Endothelial cell of umbilical vein (primary cell): ENCODE measurements around the gene TRAF7. TPM values are rescaled to one million over a fixed set of nuclear protein-coding genes. Genes with fewer than 3 reads are reported as not detected.

Experiments
- BruUV-seq: library from RNA; stranded (reverse); fragments of 400-500 nt; replicated peaks from 2 replicates; lab custom pipeline; 2021; lab: Mats Ljungman, UMichigan
- CTCF ChIA-PET: fragments of 300-600, 350-600 bp; sonication (Branson Sonifier 250); formaldehyde crosslinking; loops from one replicate; lab custom pipeline; 2021; ENCODE audit warnings: antibody characterized with exemption, inconsistent platforms; lab: Charles Lee
- POLR2A ChIA-PET: fragments of 300-600, 350-600 bp; sonication (Branson Sonifier 250); formaldehyde crosslinking; loops from one replicate; lab custom pipeline; 2021; ENCODE audit warnings: antibody characterized with exemption, inconsistent platforms; lab: Charles Lee
- DNase-seq: peaks from one replicate; pipeline ENCODE4 v3.0.0-alpha.2; 2011; ENCODE audit warnings: low read depth, low spot score
- FAIRE-seq: peaks from 2 replicates; lab custom pipeline; 2011; peaks lifted over from hg19 to GRCh38; lab: Jason Lieb, UNC
- H2AFZ ChIP-seq: 2 replicates; pipeline ENCODE4 v1.6.0; 2012; ENCODE audit warnings: low read depth, low read length, control low read depth, inconsistent platforms
- H3K27ac ChIP-seq: 2 replicates; pipeline ENCODE4 v1.5.1; 2011; ENCODE audit warnings: low read depth, mild to moderate bottlenecking, control low read depth, low read length, moderate library complexity; ENCODE audit not compliant: insufficient read depth
- H3K27me3 ChIP-seq, 2 experiments: 2 replicates each; pipeline versions ENCODE4 v1.6.0 to v1.6.1; 2011; ENCODE audit warnings: low read length in 2 of 2, mixed read lengths in 1 of 2; ENCODE audit not compliant: control insufficient read depth in 2 of 2, insufficient read depth in 2 of 2
- H3K36me3 ChIP-seq, 2 experiments: 2 replicates in 1 of 2; 3 replicates in 1 of 2; pipeline ENCODE4 v1.5.1; 2011; ENCODE audit warnings: low read length in 2 of 2, mild to moderate bottlenecking in 1 of 2, moderate library complexity in 1 of 2; ENCODE audit not compliant: control insufficient read depth in 2 of 2, insufficient read depth in 2 of 2; ENCODE audit errors: extremely low read depth in 1 of 2
- H3K4me1 ChIP-seq: 3 replicates; pipeline ENCODE4 v1.5.1; 2011; ENCODE audit warnings: mild to moderate bottlenecking, low read length; ENCODE audit not compliant: control insufficient read depth, insufficient read depth; ENCODE audit errors: extremely low read depth
- H3K4me2 ChIP-seq: 2 replicates; pipeline ENCODE4 v1.6.1; 2011; ENCODE audit warnings: low read length, control low read depth, mixed read lengths; ENCODE audit not compliant: insufficient read depth
- H3K4me3 ChIP-seq, 3 experiments: fragments of 200-600 bp in 1 of 3; sonication (generic), shearing (Covaris generic) in 1 of 3; replicated peaks in 1 of 3; 2 replicates each; pipeline ENCODE4 v1.5.1; 2011 to 2016; ENCODE audit warnings: control low read depth in 3 of 3, low read length in 3 of 3, mild to moderate bottlenecking in 2 of 3, inconsistent platforms in 1 of 3, low read depth in 1 of 3, moderate library complexity in 1 of 3; ENCODE audit not compliant: insufficient read depth in 1 of 3
- H3K79me2 ChIP-seq: 2 replicates; pipeline ENCODE4 v1.6.0; 2012; ENCODE audit warnings: low read length, inconsistent platforms; ENCODE audit not compliant: control insufficient read depth, insufficient read depth
- H3K9ac ChIP-seq: replicated peaks from 2 replicates; pipeline ENCODE3; 2011; ENCODE audit warnings: low read length, control low read depth; ENCODE audit not compliant: insufficient read depth; ENCODE audit errors: extremely low read depth
- H3K9me1 ChIP-seq: replicated peaks from 3 replicates; pipeline ENCODE4 v1.6.0; 2011; ENCODE audit warnings: mild to moderate bottlenecking, low read length; ENCODE audit not compliant: control insufficient read depth, insufficient read depth; ENCODE audit errors: extremely low read depth
- H3K9me3 ChIP-seq: replicated peaks from 2 replicates; pipeline ENCODE4 v1.5.1; 2012; ENCODE audit warnings: low read length, inconsistent platforms; ENCODE audit not compliant: control insufficient read depth, insufficient read depth
- H4K20me1 ChIP-seq: replicated peaks from 2 replicates; pipeline ENCODE3; 2011; ENCODE audit warnings: mild to moderate bottlenecking, low read length; ENCODE audit not compliant: control insufficient read depth, insufficient read depth; ENCODE audit errors: extremely low read depth
- FOS ChIP-seq: IDR thresholded peaks from 2 replicates; pipeline ENCODE4 v1.6.1; 2011; ENCODE audit warnings: mild to moderate bottlenecking, low read length, moderate library complexity, borderline replicate concordance; ENCODE audit not compliant: insufficient read depth
- GATA2 ChIP-seq: IDR thresholded peaks from 2 replicates; pipeline ENCODE4 v1.7.0; 2011; ENCODE audit warnings: low read depth, mild to moderate bottlenecking, moderate library complexity, mixed read lengths, low read length; ENCODE audit not compliant: insufficient read length, insufficient read depth
- MYC ChIP-seq: IDR thresholded peaks from one replicate; pipeline ENCODE4 v1.6.1; 2011; ENCODE audit warnings: mild to moderate bottlenecking, low read depth, low read length
- POLR2A ChIP-seq: IDR thresholded peaks from 2 replicates; pipeline ENCODE4 v1.6.1; 2012; ENCODE audit warnings: low read depth, mild to moderate bottlenecking, control low read depth, low read length
- POLR2AphosphoS5 ChIP-seq: IDR thresholded peaks from 2 replicates; pipeline ENCODE4 v1.6.1; 2012; ENCODE audit warnings: low read depth, mild to moderate bottlenecking, control low read depth, low read length, moderate library complexity; ENCODE audit not compliant: insufficient read depth
- dilution Hi-C: fragments of 300-500 bp; cut with MboI; formaldehyde crosslinking; loops from one replicate; pipeline ENCODE4 v1.15.0; 2019; ENCODE audit warnings: low sequenced_read_pairs; ENCODE audit not compliant: extremely low pct_ligation_motif_present
- intact Hi-C: fragments of 100-400 bp; cut with micrococcal nuclease; formaldehyde crosslinking; loops from one replicate; pipeline ENCODE4 v1.10.0; 2022
- polyA plus RNA-seq, 4 experiments: library from polyadenylated mRNA; depleted of rRNA in 3 of 4; stranded (reverse) in 3 of 4; unstranded in 1 of 4; fragments of >200 nt; gene quantifications; 2 replicates each; pipeline versions ENCODE4 v1.2.1 to v1.2.3, GENCODE V29; 2011 to 2012; ENCODE audit warnings: missing spikeins in 1 of 4
- total RNA-seq: library from RNA; stranded (reverse); gene quantifications from 2 replicates; pipeline ENCODE4 v1.2.3, GENCODE V29; 2021
- TF ChIP-seq, protein P1 (sequence below), 2 donors: IDR thresholded peaks; 1 replicate in 1 of 2; 2 replicates in 1 of 2; pipeline ENCODE4 v1.5.1; 2011; ENCODE audit warnings: low read length in 2 of 2, mild to moderate bottlenecking in 2 of 2, moderate library complexity in 2 of 2, control low read depth in 1 of 2, inconsistent platforms in 1 of 2, low read depth in 1 of 2; ENCODE audit not compliant: insufficient read depth in 1 of 2; ENCODE audit errors: extremely low read depth in 1 of 2
- TF ChIP-seq, protein P2 (sequence below): IDR thresholded peaks from 2 replicates; pipeline ENCODE4 v1.6.1; 2011; ENCODE audit not compliant: insufficient read depth, insufficient read length

TRAF7 gene
- total and polyA plus RNA-seq, 2 donors (not counting 3 experiments of a cell fraction or from before 2014, with no cell fraction given), result 141 to 175 TPM

DNA sequence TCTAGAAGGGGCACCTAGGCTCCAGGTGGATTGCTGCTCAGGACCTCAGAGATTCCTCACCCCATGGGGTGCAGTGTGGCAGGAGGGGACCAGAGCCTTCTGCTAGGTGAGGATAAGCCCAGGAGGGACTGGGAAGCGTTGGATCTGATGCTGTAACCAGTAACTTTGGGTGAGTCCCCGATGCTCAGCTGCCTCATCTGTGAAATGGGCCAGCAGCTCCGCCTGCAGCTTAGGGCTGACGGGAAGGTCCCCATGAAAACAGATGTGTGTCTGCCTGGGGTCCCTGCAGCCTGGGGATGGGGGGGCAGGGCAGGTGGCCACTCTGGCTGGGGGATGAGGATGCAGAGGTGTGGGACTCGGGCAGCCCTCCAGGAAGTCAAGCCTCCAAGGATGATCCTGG lies 43.5 kb downstream of the TRAF7 start:
- CTCF ChIA-PET, result interaction anchor here (0.5 kb wide), 1 partner anchor 248 kb away, joined by 3 read pairs; no protein-coding TSS in a partner anchor
- Histone ChIP-seq H4K20me1 (no peaks in the 10 kb centered on the region), H3K36me3 (no peaks in the 10 kb centered on the region), H3K27me3 (peaks cover 28 to 39% of the 10 kb centered on the region in 2 experiments), H3K4me1 (no peaks in the 10 kb centered on the region), H3K9ac (no peak overlapping the region), H3K9me1 (no peaks in the 10 kb centered on the region), H3K79me2 (no peaks in the 10 kb centered on the region), H3K9me3 (no peaks in the 10 kb centered on the region), H3K4me3 (no peak overlapping the region), H2AFZ (no peak overlapping the region), H3K4me2 (no peak overlapping the region), H3K27ac (no peak overlapping the region)
- DNase-seq, result no peak
- no TSS peak for BruUV-seq
- no peak for TF ChIP-seq GATA2
- TF ChIP-seq, protein P1, sequence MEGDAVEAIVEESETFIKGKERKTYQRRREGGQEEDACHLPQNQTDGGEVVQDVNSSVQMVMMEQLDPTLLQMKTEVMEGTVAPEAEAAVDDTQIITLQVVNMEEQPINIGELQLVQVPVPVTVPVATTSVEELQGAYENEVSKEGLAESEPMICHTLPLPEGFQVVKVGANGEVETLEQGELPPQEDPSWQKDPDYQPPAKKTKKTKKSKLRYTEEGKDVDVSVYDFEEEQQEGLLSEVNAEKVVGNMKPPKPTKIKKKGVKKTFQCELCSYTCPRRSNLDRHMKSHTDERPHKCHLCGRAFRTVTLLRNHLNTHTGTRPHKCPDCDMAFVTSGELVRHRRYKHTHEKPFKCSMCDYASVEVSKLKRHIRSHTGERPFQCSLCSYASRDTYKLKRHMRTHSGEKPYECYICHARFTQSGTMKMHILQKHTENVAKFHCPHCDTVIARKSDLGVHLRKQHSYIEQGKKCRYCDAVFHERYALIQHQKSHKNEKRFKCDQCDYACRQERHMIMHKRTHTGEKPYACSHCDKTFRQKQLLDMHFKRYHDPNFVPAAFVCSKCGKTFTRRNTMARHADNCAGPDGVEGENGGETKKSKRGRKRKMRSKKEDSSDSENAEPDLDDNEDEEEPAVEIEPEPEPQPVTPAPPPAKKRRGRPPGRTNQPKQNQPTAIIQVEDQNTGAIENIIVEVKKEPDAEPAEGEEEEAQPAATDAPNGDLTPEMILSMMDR (IDR thresholded peaks at IDR 0.05; ENCODE audit: extremely low read depth in 1 of 2, insufficient read depth in 1 of 2, low read depth in 1 of 2, low read length in 2 of 2), result no peak
- TF ChIP-seq, protein P2, sequence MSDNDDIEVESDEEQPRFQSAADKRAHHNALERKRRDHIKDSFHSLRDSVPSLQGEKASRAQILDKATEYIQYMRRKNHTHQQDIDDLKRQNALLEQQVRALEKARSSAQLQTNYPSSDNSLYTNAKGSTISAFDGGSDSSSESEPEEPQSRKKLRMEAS, result no peak
- TF ChIP-seq FOS, result no peak
- TF ChIP-seq POLR2AphosphoS5, result no peak
- no peak for TF ChIP-seq MYC
- no peak for TF ChIP-seq POLR2A
- dilution Hi-C loops (no loop called here), intact Hi-C loops (loop anchor here (5.0 kb wide), 1 partner anchor 53 kb away; the partner anchor contains the start of gene ECI1)
- POLR2A ChIA-PET, result no interaction called here
- no peak for FAIRE-seq
